Measurements from ENCODE around the gene RAPGEF1.

Gene RAPGEF1

DNA sequence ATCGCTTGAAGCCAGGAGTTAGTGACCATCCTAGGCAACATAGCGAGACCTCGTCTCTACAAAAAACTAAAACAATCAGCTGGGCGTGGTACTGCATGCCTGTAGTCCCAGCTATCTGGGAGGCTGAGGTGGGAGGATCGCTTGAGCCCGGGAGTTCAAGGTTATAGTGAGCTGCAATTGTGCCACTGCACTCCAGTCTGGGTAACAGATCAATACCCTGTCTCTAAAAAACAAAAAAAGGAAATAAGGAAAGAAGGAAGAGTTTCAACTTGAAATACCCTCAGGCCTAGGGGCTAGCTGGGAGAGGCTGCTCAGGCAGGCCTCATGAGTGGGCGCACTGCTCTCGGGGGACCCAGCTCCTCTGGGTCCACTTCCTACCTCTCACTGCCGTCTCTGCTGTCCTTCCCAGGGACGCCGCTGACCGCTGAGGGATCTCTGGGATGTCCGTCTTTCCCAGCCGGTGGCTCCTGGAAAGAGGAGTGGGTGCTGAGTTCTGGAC is 138.1 kb downstream of the RAPGEF1 start:
- no peak for DNase-seq

DNA sequence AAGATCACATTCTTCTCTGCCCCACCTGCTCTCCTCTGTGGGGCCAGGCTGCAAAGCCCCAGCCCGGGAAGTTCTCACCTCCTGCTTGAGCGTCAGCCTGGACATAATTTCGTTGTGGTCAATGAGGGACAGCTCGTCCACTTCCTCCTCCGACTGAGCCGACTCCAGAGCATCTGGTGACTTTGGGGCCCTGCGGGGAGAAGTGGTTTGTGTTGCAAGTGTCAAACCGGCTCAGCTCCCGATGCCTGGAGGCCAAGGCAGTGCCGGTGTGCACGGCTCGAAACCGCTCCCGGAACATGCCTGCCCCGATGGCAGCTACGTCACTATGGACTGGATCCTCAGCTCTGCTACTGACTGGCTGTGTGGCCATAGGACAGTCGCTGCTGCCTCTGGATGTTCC is 141.8 kb downstream of the RAPGEF1 start:
- DNase-seq: no peak

DNA sequence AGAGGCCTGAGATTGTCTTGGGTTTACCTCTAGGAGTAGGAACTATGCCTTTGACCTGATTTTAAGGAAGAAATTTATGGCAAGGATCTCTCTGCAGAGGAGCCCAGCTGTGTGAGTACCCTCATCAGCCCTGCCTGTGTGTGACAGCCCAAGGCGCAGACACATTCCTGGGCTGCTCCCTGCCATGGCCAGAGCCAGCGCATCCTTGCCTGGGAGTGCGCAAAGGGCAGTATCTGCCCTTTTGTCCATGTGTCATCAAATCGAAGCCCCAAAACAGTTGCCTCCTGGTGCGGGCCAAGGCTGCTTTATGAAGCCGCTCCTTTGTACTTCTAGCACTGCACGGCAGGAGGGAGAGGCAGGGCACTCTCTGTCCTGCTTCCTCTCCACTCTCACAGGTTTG is 142.6 kb downstream of the RAPGEF1 start:
- no peak for DNase-seq

DNA sequence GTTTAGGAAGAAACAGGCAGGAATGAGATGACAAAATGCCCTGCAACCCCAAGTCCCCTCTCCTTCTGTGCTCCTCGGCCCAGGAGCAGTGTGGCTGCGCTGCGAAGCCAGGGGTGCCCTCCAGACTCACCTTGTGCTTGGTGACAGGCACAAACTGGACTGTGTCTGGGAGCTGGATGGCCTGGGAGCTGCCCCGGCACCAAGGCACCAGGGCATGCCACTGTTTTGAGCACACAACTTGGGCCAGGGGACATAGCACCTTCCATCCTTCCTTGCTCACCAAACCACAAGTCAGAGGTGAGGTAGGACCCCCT is 143.5 kb downstream of the RAPGEF1 start:
- no peak for DNase-seq

DNA sequence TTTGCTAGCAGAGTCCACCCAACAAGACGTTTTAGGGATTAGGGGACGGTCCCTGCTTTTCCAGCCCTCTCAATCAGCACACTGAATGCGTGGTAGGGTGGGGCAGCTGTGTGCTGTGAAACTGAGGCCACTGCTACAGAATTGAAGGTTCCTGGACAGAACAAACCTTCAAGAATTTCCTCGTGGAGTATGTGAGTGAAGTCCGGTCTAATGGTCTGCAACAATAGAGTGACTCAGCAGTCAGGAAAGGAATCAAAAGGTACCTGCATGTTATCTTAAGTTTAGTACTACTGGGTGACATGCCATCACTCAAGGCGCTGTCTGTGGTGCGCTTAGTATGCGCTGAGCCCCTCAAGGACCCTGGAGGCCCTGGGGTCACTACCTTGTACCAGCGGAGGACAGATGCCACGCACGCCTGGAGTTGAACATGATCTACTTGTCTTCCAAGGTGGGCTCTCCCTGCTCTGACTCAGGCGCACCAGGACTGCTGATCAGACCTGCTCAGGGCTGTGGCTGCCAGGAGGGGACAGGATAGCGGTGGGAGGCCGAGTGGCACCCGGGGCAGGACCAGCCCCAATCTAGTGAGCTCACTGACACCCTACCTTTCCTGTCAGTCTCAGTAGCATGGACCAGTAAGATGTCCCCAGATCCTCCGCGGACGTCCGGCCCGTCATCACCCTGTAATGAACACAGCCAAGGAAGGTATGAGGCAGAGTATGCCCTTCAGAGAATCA is 144.0 kb downstream of the RAPGEF1 start:
- no peak for DNase-seq

DNA sequence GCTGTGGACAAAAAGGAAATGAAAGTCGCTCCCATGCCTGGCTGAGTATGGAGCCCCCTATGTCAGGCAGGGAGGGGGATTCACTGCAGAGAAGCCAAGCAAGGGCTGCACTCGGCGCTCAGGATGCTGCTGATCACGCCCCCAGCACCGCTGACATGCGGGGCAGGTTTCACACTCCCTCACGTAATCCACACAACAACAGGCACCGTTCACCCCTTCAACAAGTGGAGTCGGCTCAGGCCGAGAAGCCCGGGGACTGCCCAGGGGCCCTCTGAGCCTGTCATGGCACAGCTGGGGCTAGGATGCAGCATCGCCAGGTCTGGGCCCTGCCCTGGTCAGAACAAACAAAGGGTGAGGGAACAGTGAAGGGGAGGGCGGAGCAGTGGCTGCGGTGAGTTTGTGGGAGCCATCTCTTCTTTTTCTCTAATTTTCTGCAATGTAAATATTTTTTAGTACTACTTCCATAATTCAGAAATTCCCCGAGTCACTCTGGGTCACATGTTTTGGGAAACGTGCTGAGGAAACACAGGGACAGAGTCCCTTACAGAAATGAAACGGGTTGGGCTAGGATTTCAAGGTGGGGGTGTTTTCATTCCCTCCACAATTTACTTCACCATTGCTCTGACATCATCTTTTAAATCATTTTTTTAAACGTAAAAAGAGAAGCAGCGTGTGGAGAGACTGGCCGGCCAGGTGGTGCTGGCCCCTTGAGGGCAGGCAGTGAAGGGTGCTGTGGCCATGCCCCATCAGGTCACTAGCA is 144.8 kb downstream of the RAPGEF1 start:
- DNase-seq: no peak

DNA sequence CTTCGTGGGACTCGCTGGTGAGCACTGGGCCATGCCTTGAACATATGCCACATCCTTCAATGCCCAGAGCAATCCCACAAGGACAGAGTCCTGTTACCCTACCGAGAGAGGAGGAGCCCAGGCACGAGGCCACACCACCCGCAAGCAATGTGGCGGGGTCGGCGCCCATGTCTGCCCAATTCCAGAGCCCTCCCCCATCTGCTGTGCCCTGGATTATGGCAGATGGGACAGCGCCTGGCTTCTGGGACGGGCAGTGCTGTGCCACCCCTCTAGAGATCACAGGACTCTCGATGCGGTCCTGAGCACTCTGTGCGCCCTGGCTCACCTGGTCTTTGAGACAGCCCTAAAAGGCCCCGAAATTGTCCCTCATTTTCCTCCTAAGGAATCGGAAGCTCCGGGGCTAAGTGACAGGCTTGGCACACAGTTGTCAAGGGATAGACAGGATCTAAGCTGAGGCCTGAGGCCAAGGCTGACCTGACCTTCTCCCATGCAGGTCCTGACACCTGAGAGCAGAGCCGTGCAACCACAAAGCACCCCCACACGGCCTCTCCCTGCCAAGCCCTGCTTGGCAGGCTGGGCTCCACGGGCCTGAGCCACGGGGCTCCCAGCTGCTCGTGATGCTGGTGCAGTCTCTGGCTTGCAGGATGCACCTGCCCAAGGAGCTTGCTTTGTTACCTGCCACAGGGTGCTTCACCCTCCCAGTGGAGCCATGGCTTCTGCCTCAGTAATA is 145.8 kb downstream of the RAPGEF1 start:
- DNase-seq: no peak

DNA sequence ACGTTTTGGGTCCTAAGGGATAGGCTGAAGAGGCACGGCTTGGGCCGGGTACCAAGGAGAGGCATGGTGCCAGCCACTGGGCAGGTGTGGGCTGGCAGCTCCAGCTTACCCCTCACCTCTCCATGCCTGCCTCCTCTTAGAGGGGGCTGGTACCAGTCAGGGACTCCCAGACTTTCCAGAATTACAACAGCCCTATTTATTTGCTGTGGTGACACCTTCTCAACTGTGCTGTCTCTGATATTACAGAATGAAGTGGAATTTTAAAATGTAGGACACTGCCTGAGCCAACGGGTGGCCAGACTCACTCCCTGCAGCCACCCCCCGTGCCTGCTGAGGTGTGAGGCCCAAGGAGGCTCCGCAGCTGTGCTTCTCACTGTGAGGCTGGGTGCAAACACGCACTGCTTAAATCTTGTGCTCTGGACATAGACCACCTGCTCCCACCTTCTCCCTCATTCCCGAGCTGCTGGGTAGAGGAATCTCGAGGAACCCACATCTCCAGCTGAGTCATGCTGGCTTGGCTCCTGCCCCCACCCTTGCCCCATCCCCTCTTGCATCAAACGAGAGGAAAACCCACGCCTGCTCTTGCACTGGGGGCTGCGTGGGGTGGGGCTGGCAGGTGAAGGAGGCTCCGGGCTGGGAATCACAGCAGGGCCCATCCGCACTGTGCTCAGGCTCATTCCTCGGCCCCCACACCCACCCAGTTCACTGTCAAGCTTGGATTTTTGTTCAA is 146.6 kb downstream of the RAPGEF1 start:
- no peak for DNase-seq

DNA sequence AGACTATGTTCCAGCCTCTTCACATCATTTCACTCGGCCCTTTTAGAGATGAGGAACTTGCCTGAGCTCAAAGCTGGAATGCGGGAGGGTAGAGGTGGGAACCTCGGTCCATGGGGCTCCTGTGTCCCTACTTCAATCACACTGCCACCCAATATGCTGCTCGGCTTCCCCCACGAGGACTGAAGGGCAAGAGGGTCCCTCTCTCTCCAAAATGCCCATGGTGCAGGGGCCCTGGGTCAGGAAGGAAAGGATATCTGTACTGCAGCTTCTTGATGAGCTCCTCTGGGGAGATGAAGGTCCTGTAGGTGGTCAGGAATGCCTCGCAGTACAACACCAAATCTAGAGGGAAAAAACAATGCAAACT is 148.0 kb downstream of the RAPGEF1 start:
- no peak for DNase-seq

DNA sequence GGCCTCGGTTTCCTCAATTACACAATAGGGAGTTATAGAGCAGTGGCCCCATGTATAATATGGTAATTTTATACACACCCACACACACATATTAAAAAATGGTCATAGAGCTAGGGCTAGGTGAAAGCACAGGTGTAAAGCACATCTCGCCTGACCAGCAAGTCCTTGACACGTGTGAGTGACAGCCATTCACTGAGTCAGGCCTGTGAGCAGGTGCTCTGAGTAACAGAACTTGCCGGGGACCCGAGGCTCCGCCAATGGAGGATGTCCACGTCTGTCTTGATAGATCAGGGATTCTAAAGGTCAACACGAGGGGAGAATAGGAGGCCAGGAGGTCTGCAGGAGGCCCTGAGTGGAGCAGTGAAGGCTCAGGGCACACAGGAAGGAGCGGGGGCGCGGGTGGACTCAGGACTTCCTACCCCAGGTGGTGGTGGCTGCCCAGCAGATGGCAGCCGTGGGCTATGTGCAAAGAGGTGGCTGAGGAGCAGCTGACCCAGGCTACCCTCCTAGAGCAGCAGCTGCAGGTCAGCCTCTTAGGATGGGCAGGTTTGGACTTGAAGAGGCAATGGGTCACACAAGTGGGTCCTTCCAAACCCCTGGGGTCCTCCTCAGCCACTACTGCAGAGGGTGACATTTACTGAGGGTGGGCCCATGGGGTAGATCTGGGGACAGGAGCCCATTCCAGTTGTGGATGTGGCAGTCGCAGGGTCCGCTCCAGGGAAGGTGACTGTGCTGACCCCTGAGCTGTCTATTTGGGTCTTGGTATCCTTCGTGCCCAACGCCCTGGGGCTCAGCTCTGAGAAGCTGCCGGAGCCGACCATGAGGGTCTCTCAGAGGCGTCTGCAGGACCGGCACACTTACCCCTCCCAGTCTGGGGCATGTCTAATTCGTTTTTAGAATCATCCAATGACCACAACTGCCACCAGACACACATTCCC is 148.7 kb downstream of the RAPGEF1 start:
- peak; percentile 87 for DNase-seq

DNA sequence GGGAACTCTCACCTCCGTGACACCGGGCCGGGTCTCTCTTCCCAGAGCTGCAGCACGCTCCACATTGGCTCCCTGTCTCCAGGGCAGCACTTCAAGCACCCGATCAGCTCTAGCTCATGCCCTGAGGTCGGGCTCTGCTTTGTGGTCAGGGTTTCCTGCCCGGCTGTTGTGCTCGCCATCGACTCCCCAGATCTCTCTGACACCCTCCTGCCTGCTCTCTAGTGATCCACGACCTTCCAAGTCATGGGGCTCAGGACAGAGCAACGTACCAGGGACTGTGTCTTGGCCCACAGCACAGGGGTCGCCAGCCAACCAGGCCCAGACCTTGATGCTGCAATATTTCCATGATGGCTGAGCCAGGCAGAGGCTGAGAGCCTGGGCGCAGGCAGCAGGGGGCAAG is 149.4 kb downstream of the RAPGEF1 start:
- no peak for DNase-seq

DNA sequence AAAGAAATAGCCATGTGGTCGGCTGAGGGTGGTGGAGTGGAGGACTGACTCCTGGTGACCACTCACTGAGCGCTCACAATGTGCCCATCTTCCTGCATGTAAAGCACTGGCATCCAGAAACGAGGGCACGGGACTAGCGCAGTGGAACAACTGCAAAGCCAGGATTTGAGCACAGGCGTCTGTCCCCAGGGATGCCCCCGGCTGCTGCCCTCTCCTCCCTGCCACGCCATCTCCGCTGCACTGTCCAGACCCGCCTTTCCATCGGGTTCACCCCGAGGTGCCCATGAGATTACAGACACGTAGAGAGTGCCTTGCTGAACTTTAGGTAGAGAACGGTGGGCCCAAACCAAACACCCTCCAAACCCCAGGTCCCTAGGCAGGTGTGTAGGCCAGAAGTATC is 149.9 kb downstream of the RAPGEF1 start:
- DNase-seq: no peak

DNA sequence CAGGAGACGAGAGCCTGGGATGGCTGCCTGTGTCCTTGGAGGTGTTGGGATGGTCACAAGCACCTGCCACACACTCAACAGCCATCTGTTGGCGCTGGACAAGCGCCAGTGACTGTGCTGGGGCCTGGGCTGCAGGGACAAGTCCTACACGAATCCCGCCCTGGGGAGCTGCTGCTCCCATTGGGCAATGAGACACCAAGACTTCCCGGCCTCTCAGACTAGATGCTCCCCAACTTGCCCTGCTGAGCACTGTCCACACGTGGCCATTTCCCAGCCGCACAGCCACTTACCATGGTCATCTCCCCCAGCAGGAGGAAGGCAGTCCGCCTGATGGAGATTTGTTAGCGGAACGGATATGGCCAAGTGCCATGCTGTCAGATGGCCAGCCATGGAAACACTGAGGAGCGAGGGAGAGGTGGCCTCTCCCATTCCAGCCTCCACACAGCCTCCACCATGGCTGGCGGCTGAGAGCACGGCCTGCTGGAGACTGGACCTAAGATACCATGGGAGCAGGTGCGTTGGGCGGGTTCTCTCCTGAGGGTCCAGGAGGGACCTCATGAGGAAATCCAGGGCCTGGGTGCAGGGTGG is 150.7 kb downstream of the RAPGEF1 start:
- DNase-seq: no peak

DNA sequence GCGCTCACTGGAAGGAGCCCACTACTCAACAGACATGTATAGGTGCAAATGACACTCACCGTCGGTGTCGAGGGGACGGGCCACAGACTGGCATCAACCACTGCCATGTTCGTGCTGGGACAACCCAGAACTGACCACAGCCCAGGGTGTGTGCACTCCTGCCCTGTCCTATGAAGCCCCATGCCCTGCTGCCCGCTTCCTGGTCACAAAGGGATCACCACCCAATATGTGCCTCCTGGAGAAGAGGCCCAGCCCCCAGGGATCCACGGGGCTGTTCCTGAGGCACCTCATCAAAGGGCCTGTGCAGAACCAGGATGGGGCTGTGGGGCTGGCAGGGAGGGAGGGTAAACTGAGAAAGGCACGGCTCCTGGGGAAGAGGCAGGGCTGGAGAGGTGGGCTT is 151.5 kb downstream of the RAPGEF1 start:
- no peak for DNase-seq

DNA sequence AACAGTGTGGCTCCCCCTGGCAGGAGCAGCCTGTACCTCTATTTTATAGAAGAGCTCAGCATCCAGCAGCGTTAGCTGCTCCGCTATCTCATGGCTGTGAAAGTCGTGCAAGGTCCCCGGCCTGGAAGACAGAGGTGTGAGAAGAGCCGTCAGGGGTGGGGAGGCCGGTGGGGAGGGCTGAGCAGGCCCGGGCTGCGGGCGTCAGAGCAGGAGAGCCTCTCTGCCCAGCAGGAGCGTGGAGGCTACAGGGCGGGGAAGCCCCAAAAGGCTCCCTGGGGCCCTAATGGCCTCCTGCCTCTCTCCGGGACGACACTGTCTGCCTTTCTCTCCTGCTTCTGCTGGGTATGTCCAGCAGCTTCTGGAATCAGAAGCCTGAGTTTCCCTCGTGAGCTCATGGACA is 152.0 kb downstream of the RAPGEF1 start:
- no peak for DNase-seq

DNA sequence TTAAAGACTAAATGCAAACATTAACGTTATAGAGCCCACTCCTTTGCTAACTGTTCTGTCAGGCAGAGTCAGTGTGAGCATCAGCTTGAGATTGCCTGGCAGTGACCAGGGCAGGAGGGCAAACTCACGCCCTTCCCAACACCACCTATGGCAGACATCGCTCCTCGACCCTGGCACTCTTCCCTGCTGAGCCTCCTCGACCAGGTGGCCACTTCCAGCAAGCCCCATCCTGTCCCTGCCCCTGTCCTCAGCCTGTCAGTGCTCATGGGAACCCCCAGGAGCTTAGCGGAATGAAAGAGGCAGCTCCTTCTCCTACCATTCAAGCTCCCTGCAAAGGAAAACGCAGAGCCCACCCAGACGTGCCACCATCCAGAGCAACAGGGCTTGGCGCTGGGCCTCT is 152.5 kb downstream of the RAPGEF1 start:
- no peak for DNase-seq

DNA sequence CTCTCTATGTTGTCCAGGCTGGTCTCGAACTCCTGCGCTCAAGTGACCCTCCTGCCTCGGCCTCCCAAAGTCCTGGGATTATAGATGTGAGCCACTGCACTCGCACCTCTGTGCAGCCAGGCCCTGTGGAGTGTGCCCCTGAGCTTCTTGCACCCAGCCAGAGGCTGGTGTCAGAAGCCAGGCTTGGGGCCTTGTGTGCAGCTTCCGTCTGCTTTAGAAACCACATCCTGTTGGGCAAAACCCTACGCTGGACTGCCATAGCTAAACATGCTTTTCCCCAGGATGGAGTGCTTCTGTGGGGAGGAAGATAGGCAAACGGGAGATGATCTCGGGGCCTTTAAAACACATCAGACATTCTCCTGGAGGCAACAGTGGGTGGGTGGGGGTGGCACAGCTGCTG is 154.5 kb downstream of the RAPGEF1 start:
- DNase-seq: no peak

DNA sequence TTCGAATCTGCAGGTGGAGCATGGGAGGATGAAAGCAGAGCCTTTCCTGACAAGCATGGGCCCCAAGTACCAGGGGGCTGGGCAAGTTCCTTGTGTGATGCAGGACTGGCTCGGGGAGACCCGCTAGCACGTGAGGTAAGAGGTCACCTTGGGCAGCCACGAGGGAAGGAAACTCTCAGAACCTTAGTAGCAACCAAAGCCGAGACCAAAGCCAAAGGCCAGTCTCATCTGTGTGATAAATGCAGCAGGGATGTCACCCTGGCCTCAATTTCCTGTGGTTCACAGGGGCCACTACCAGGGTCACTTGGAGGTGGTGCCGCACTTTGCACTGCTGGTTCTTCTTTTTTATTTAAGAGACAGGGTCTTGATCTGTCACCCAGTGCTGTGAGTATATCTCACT is 155.0 kb downstream of the RAPGEF1 start:
- DNase-seq: no peak

DNA sequence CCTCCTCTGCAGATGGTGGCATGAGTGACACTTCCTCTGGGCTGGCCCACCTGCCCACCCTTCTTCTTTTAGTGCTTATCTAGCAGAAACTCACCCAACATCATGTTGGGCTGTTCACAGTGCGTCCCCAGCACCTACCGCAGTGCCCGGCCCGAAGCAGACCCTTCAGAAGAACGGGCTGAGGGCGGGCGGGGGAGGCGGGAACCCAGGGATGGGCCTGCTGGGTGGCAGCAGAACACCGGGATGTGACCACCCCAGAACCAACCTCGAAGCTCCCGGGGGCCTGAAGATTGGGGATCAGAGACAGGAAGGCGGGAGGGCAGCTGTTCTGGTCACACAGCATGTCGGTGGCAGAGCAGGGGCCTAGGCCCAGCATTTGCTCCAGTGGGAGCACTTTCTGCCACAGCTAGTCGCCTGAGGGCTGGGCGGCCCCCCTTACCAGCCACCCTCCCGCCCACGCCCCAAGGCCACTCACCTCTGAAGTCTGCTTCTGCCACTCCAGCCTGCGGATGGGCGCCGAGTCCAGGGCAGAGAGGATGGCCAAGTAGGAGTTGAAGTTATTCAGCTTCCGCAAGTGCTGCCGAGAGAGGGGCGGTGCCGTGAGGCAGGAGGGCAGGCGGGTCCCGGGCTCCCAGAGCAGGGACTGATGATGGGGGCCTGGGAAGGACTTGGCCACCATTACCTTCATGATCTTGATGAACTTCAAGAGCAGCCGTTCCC is 155.9 kb downstream of the RAPGEF1 start:
- no peak for DNase-seq

DNA sequence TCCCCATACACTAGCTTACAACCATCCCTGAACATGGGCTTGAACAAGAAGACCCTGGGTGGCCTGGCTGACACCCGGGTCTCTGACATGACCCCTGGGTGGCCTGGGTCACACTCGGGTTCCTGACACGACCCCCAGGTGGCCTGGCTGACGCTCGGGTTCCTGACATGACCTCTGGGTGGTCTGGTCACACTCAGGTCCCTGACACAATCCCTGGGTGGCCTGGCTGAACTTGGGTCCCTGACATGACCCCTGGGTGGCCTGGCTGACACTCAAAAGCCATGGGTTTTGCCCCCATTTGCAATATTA is 156.6 kb downstream of the RAPGEF1 start:
- no peak for DNase-seq
